ENCODE results near the gene LEFTY2.

LEFTY2 gene

DNA sequence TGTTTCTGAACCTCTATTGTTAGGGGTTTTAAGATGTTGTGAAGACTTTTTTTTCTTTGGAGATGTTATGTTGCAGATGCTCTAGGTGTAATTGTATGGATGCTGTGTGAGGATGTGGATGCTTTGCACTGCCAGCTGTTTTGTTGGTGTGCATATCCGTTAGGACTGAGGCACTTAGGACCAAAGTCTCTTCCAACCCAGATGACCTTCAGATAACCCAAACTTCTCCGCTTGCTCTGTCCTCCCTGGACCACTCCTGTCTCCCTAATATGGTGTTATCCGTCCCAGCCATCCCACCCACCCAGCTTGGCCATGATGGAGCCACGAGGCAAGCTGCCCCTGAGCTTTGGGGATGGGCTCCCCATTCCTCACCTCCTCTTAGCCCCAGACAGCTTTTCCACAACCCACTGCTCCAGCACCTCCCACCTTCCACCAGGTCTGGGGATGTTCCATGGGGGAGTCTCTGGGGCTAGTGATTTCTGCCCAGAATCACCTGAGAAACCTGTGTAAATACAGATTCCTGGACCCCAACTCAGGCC is 5.1 kb upstream of the LEFTY2 start:
- DNase-seq (ENCODE audit: low spot score), result no peak
- TF ChIP-seq, protein P1, sequence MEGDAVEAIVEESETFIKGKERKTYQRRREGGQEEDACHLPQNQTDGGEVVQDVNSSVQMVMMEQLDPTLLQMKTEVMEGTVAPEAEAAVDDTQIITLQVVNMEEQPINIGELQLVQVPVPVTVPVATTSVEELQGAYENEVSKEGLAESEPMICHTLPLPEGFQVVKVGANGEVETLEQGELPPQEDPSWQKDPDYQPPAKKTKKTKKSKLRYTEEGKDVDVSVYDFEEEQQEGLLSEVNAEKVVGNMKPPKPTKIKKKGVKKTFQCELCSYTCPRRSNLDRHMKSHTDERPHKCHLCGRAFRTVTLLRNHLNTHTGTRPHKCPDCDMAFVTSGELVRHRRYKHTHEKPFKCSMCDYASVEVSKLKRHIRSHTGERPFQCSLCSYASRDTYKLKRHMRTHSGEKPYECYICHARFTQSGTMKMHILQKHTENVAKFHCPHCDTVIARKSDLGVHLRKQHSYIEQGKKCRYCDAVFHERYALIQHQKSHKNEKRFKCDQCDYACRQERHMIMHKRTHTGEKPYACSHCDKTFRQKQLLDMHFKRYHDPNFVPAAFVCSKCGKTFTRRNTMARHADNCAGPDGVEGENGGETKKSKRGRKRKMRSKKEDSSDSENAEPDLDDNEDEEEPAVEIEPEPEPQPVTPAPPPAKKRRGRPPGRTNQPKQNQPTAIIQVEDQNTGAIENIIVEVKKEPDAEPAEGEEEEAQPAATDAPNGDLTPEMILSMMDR (IDR thresholded peaks at IDR 0.05; ENCODE audit: extremely low read depth, missing control alignments), result no peak

DNA sequence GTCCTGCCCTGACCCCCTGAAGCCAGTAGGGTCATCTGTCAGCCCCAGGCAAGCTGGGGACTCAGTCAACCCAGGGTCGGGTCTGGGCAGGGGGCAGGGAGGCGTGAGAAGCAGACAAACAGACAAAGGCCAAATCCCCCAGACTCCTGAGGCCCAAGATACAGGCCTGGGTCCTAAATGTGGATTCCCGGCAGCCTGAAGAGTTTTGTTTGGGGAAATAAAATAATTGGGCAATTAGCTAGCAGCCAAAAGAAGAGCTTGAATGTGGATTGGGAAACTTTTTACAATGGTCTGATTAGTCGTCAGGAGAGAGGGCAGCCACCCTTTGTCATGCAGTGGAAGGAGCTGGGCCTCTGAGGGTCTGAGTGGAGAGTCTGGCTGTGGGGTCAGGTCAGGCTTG is 4.5 kb upstream of the LEFTY2 start:
- no peak for DNase-seq (ENCODE audit: low spot score)
- TF ChIP-seq, protein P1 (IDR thresholded peaks at IDR 0.05; ENCODE audit: extremely low read depth, missing control alignments), result no peak

DNA sequence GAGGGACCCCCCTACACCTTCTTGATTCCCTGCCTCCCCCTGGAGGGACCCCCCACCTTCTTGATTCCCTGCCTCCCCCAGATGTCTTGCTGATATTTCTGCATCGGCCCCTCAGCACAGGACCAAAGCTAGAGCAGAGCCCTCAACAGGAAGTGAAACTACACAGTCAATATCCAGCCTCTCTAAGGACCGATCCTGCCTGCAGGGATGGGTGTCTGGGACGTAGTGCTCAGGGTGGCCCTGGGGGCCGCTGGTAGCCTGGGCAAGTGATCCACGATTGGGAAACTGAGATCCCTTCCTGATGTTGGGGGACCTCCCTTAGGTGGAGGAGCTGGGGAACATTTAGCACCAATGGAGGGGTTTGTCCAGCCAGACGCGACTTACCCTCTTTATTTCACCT is 3.9 kb upstream of the LEFTY2 start:
- DNase-seq (ENCODE audit: low spot score), result peak; percentile 73
- TF ChIP-seq, protein P1 (IDR thresholded peaks at IDR 0.05; ENCODE audit: extremely low read depth, missing control alignments), result no peak

DNA sequence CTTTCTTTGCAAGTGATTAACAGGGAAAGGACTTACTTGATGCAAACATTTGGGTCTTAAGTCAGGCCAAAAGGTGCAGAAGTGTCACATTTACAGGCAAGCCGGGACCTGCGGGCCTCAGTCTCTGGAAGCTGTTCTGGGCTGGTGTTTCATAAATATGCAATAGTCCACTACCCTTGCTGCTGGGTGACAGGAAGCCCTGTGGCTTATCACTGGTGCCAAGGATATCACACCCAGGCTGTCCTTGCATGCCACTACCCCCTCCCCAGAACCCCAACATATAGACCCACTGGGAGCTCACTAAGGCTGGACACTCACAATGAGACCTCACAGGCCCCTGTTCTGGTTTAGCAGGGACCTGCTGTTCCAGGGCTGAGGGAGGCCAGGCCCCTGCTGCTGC is 3.4 kb upstream of the LEFTY2 start:
- TF ChIP-seq, protein P1 (IDR thresholded peaks at IDR 0.05; ENCODE audit: extremely low read depth, missing control alignments), result no peak
- DNase-seq (ENCODE audit: low spot score), result no peak

DNA sequence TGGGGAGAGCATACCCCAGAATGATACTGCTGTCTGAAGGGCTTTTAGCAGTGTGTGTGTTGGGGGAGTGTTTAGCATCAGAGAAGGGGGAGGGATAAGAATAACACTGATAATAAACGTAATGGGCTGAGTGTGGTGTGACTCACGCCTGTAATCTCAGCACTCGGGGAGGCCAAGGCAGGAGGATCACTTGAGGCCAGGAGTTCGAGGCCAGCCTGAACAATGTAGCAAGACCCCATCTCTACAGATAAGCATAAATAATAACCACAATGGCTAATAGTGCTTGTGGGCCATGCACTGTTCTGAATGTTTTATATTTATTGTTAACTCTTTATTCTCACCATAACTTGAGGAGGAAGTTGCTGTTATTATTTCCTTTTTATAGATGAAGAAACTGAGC is 2.6 kb upstream of the LEFTY2 start:
- TF ChIP-seq, protein P1 (IDR thresholded peaks at IDR 0.05; ENCODE audit: extremely low read depth, missing control alignments), result no peak
- DNase-seq (ENCODE audit: low spot score), result no peak

DNA sequence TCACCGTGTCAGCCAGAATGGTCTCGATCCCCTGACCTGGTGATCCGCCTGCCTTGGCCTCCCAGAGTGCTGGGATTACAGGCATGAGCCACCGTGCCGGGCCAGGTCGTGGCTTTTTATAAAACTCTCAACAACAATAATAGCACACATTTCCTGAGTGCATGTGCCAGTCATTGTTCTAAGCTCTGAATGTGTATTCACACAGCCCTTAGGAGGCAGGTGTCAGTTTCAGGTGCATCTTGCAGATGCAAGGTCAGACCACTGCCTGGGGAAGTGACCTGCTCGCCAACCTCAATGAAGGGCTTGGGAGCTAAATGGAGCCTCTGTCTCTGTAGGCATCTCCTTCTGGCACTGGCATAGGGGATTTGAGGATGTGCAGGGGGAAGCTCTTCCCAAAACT is 1.6 kb upstream of the LEFTY2 start:
- peak; percentile 72 for DNase-seq (ENCODE audit: low spot score)
- TF ChIP-seq, protein P1 (IDR thresholded peaks at IDR 0.05; ENCODE audit: extremely low read depth, missing control alignments), result no peak

DNA sequence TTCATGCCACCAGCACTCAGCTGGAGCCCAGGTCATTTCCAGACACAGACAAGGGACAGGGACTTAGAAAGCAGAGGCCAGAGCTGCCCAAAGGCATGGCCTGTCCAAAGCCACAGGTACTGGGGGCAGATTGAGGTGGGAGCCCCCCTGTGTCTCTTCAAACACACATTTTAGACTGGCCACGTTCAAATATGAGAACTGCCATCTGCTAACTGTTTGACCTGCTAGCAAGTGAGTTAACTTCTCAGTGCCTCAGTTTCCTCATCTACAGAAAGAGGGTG is 862 bp upstream of the LEFTY2 start:
- DNase-seq (ENCODE audit: low spot score), result no peak
- TF ChIP-seq, protein P1 (IDR thresholded peaks at IDR 0.05; ENCODE audit: extremely low read depth, missing control alignments), result no peak

Measured in GM20000 (cell line).